Measurements from ENCODE around the gene KCMF1. TPM values are rescaled to one million over a fixed set of nuclear protein-coding genes. Genes with fewer than 3 reads are reported as not detected.
A peak's percentile ranks its signal among the peaks of the same experiment; 100 is the strongest.

KCMF1 gene
- total RNA-seq, 4 donors from 2014 or later = 52.0 to 75.2 (median 63.5) TPM

GRCh38 chr2:85022232-85022631 is 51.3 kb downstream of the KCMF1 start:
- no peak for TF ChIP-seq CTCF (IDR thresholded peaks at IDR 0.05)
- ATAC-seq (ENCODE audit: low FRiP score) (no peak), DNase-seq (ENCODE audit: low spot score) (no peak)

GRCh38 chr2:85024372-85025047 is 53.5 kb downstream of the KCMF1 start:
- ATAC-seq (ENCODE audit: low FRiP score) (no peak), DNase-seq (ENCODE audit: low spot score) (no peak)
- TF ChIP-seq CTCF (IDR thresholded peaks at IDR 0.05) = no peak

GRCh38 chr2:85032621-85033020 is 61.7 kb downstream of the KCMF1 start:
- no peak for ATAC-seq (ENCODE audit: low FRiP score)
- no peak for DNase-seq (ENCODE audit: low spot score)
- TF ChIP-seq CTCF (IDR thresholded peaks at IDR 0.05) = no peak

- no peak for DNase-seq (ENCODE audit: low spot score)
- no peak for TF ChIP-seq CTCF (IDR thresholded peaks at IDR 0.05)
- ATAC-seq (ENCODE audit: low FRiP score) = no peak
These were observed 62.4 kb downstream of the KCMF1 start for GRCh38 chr2:85033388-85033787.

GRCh38 chr2:85034158-85034557 is 63.2 kb downstream of the KCMF1 start:
- TF ChIP-seq CTCF (IDR thresholded peaks at IDR 0.05) = no peak
- ATAC-seq (ENCODE audit: low FRiP score) (no peak), DNase-seq (ENCODE audit: low spot score) (no peak)

GRCh38 chr2:85037622-85038021 is 66.7 kb downstream of the KCMF1 start:
- no peak for ATAC-seq (ENCODE audit: low FRiP score)
- TF ChIP-seq CTCF (IDR thresholded peaks at IDR 0.05) = no peak
- DNase-seq (ENCODE audit: low spot score) = no peak

GRCh38 chr2:85042330-85042729 is 71.4 kb downstream of the KCMF1 start:
- no peak for TF ChIP-seq CTCF (IDR thresholded peaks at IDR 0.05)
- DNase-seq (ENCODE audit: low spot score) (no peak), ATAC-seq (ENCODE audit: low FRiP score) (peak; percentile 49)
